GM21825 (cell line): ENCODE results near the gene ARHGAP26.

Source experiments
- ATAC-seq: cut with Tn5 transposase; IDR thresholded peaks from one replicate; pipeline ENCODE4 v1.9.1; 2021; ENCODE audit warnings: mild to moderate bottlenecking, moderate library complexity; ENCODE audit not compliant: unreplicated experiment

ARHGAP26 gene

GRCh38 chr5:143275512-143276363 is 505.6 kb downstream of the ARHGAP26 start:
- ATAC-seq: no peak

GRCh38 chr5:143277536-143277935 is 507.4 kb downstream of the ARHGAP26 start:
- ATAC-seq: no peak
